HG02798 (cell line): ENCODE data around the gene NFIB.

Source experiments
- ATAC-seq: cut with Tn5 transposase; IDR thresholded peaks from one replicate; pipeline ENCODE4 v1.9.1; 2021; ENCODE audit warnings: mild to moderate bottlenecking; ENCODE audit not compliant: unreplicated experiment, poor library complexity

The NFIB gene

DNA sequence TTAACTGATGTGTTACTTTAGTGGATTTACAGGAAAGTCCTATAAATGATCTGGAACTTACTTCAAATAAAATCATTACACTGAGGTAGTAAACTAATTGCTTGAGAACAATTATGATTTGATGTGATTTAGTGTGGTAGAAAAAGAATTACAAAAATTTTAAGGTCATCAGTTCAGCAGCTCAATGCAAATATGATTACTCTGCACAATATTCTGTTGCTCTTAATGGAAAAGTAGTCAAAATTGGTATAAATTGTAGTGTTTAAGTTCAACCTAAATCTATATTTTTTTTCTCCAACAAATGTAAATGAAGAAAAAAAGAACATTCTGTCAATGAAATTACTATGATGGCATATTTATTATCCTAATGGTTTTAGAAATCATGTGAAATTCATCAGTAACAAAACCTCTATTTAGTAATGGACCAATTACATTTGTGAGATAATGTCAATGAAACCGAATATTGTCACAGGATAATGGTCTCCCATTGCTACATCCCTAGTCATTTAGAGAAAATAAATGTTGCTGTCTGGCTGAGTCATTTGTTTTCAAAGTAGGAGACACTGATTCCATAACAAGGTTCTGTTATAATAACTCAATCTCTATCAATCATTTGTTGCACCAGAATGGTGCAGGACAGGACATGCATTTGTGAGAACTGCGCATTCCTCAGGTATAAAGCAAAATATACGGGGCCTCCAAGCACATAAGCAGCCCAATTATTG, 177.1 kb downstream of the NFIB start:
- ATAC-seq = no peak

DNA sequence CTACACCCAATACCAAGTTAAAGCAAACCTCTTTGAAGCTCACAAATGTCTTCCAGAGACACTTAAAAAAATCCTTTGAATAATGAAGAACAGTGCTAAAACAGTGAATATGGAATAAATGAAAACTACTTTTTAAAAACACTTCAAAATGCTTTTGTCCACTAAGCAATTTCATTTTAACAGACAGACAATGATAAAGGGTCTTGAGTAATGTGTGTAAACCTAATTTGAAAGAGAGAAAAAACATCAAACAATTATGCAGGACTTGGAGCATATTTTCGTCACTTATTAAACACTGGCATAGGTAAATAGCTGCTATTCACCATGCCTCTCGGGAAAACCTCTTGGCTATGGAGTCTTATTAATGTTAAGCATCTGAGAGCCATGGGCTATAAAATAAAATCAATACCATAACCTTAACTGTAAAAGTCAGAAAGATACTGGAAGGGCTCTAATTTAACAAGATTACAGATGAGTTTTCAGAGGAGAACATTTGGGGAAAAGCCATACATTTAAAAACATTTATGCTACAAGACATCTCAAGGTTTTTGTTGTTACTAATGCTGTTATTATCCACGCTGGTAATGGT, 177.8 kb downstream of the NFIB start:
- ATAC-seq = no peak

DNA sequence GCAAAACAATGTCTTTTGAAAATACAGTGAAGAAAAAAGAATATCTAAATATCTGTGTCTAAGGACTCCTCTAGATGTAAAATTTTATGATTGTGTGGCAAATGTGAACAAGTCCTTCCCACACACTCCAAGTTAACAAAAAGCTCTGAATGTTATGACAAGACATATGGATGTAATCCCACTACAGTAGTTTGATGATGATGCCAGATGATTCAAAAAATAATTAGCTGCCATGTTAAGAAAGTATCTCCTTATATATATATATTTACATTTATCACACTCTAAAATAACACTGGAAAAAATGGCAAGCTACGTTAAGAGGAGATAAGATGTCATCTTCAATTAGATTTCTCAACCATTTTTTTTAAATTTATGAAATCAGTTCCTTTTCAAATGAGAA, 178.5 kb downstream of the NFIB start:
- ATAC-seq = no peak

DNA sequence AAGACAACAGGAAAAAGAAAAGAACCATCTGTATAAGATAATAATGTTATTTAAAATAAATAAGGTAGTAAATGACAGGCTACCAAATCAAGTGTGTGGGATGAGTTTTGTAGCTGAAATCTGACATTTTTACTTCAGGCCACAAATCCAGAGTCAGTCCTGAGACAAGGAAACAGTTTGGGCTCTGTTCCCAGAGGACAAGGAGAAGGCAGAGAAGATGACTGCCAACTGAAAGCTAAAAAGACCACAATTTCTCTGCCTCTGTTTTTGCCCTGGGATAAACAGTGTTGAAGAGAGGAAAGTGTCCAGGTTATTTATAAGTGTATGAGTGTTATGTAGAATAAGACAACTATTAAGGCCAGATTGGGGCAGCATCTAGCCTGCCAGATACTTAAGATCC, 180.5 kb downstream of the NFIB start:
- ATAC-seq = no peak

DNA sequence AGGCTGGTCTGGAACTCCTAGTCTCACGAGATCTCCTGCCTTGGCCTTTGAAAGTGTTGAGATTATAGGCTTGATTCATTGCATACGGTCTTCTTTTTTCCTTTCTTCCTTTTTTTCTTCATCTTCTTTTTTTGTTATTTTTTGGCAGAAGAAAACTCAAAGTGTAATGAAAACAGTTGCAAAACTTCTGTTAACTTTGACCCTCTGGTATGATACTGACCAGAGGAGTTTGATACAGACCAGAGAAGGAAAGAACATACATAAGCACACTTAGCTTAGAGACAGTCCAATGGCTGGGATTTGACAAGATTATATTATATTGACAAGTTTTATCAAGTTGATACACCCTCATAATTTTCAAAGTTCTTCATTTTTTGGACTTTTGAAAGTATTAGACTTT, 181.2 kb downstream of the NFIB start:
- ATAC-seq = no peak

- no peak for ATAC-seq
Observed at GRCh38 chr9:14131356-14132088, 182.4 kb downstream of the NFIB start.

DNA sequence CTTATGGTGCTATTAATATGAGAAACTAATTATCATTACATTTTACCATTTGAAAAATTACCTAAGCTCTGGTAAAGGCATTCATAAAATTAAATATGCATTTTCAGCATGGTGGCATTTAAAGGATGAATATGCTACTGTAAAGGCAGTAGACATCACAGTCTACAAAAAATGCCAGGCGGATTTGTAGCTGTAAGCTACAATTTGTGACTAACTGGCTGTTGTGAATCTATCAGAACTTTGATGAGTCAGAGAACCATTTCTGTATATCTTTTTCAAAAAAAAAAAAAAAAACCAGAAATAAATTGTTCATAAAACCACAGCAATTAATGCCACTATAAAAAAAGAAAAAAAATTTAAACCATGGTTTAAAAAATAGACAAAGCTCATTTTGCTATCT, 186.3 kb downstream of the NFIB start:
- ATAC-seq = no peak

GRCh38 chr9:14119694-14120514, 194.0 kb downstream of the NFIB start:
- no peak for ATAC-seq

- no peak for ATAC-seq
Observed at GRCh38 chr9:14112226-14112625, 201.7 kb downstream of the NFIB start.

- no peak for ATAC-seq
Observed at GRCh38 chr9:14111696-14112095, 202.2 kb downstream of the NFIB start.

GRCh38 chr9:14107977-14108376, 206.0 kb downstream of the NFIB start:
- no peak for ATAC-seq

DNA sequence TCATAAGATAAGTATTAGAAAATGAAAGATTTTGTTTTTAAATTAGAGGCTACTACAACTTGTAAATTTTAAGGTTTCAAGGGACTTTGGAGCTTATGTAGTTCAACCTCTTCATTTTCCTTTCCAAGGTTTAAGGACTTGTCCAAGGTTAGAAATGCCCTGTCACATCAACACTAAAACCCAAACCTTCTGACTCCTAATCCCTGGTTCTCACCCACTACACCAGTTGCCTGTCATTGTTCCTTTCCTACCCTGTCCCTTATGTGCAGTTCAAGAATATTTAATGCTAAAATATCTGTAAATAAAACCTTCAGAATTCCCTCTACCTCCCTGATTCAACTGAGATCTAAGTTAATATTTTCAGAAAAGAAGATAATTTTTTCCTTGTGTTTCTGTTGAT, 206.4 kb downstream of the NFIB start:
- ATAC-seq = no peak

GRCh38 chr9:14106699-14107098, 207.2 kb downstream of the NFIB start:
- no peak for ATAC-seq

- no peak for ATAC-seq
Observed at GRCh38 chr9:14104496-14104895, 209.4 kb downstream of the NFIB start.

- ATAC-seq = no peak
Observed at GRCh38 chr9:14103115-14103514, 210.8 kb downstream of the NFIB start.

DNA sequence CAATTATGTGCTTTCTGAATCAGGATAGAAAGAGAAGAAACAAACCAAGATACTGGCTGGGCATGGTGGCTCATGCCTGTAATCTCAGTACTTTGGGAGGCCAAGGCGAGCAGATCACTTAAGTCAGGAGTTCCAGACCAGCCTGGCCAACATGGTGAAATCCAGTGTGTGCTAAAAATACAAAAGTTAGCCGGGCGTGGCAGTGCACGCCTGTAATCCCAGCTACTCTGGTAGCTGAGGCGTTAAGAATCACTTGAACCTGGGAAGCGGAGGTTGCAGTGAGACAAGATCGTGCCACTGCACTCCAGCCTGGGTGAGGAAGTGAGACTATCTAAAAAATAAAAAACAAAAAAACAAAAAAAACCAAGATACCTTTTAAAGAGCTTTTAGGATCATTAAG, 214.2 kb downstream of the NFIB start:
- no peak for ATAC-seq

DNA sequence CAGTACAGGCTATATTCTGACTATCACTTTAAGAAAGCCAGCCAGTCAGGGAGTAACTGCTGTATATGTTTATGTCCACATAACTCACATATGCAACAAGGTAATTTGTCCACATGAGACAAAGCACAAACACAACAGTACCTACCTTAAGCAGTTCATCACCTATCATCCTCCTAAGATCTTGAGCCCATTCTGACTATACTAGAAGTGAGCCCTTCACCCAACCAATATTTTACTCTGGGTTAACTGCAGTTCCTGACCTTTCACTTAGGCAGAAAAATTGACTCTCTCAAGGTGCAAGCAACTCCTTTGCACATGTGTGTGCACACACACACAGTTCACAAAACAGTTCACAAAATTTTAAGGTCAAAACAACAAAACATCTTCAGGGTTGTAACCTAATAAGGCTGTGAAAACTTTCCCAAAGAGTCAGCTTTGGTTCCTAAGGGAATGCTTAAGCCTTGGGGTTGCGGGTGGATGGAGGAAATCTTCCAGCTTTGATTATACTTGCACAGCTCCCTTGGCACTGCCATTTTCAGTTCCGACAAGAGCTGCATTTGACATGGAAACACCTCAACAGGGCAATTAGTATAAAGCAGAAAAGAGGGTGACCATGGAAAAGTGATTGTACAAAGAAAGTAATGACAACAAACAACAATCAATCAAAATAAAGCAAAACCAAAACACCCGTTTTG, 215.3 kb downstream of the NFIB start:
- no peak for ATAC-seq

DNA sequence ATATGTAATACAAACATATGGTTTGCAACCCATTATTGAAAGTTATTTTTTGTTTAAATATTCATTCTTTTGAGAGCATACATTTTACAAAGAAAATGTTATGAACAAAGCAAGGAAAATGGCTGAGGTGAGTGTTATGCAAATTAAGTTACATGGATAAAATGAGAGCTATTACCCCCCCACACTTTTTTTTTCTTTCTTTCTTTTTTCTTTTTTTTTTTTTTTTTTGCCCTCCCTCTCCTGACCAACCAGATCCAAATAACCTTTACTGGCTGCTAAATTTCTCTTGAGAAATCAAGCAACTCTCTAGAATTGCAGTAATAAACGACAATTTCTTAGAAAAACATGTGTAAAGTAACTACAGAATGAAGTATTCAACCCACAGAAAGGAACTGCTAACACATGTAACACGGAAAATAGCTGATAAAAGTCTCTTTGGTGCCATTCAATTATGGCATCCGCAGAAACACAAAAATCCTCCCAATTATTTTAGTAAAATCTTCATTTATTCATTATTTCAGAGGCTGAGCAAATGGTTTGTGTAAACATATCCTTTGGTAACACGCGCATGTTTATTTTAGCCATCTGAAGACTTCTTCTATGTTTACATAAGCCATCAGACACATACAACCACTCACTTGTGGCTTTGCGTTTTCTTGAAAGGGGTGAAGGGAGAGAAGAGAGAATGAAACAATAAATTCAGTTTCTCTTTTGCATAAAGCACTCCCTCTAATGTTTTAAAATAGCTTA, 216.1 kb downstream of the NFIB start:
- no peak for ATAC-seq

DNA sequence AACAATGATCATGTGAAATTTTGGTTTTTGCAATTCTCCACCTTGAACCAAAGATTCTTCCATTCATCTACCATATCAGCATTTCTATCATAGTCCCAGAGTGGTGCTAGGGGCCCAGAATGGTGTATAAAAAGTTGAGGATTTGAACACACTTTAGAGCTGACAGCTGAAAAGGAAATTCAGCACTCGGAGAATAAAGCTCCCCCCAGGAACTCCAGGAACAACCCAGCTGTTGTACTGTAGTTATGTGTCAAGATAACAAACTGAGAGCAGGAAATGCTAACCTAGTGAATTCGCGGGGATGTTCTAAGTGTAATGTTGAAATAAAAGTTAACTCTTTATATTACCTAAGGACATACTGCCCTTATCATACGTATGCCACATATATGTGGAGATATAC, 216.7 kb downstream of the NFIB start:
- ATAC-seq = no peak
